GM19351 (cell line): ENCODE data around the gene RAD9A.

ENCODE experiments used
- ATAC-seq: cut with Tn5 transposase; IDR thresholded peaks from one replicate; pipeline ENCODE4 v1.9.1; 2021; ENCODE audit warnings: mild to moderate bottlenecking, moderate library complexity; ENCODE audit not compliant: unreplicated experiment

The RAD9A gene

DNA sequence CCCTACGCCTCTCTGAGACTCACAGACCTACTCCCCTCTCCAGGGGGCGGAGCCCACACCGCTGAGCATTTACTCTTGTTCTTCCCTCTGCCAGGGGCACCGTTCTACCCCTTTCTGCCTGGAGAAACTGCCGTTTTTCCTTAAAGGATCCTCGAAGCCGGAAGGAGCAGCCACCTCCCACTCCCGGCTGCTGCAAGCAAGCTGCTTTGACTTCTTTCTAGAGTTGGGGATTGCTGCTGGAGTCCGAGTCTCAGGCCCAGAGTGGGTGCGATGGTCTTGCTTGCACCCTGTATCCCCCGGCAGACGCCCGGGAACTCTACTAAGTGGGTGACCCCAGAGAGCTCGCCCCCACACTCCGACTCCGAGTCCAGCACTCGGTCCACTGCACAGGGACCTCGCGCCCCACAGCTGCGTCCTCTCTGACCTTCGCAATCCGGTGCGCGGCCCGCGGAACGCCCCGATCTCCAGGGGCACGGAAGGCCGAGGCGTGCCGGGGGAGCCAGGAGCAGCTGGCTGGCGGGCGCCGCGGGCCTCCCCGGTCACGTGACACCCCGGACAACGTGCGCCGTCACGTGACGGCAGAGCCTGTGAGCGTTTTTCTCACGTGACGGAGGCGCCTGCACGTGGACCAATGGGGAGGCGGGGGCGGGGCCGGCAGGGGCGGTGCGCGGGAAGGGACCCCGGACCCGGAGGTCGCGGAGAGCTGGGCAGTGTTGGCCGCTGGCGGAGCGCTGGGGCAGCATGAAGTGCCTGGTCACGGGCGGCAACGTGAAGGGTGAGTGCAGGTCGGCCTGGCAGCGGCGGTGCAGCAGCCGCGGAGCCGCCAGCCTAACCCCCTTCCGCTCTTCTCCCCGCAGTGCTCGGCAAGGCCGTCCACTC, at the start of gene RAD9A:
Gene RAD9A, plus strand, starts transcription at position 683 of the 879 bp plus-strand sequence. Its CDS starts 59 bp downstream, at position 742.
- peak; percentile 72 for ATAC-seq

DNA sequence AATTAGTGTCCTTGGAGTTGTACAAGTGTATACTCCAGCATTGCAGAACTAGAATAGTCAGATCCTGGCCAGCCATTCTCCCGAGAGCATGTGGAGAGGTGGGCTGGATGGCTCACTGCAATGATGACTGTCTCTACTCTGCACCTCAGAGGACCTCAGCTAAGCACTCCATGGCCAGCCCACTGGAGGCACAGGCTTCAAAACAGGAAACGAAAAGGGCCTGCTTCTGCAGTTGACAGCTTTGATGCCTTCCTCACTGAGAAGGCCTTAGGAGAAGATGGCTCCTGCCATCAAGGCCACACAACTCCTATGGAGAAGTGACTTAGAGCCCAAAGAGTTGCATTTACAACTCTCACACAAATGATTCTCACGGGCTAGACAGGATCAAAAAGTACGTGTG, 47.5 kb upstream of the RAD9A start:
- ATAC-seq: no peak

DNA sequence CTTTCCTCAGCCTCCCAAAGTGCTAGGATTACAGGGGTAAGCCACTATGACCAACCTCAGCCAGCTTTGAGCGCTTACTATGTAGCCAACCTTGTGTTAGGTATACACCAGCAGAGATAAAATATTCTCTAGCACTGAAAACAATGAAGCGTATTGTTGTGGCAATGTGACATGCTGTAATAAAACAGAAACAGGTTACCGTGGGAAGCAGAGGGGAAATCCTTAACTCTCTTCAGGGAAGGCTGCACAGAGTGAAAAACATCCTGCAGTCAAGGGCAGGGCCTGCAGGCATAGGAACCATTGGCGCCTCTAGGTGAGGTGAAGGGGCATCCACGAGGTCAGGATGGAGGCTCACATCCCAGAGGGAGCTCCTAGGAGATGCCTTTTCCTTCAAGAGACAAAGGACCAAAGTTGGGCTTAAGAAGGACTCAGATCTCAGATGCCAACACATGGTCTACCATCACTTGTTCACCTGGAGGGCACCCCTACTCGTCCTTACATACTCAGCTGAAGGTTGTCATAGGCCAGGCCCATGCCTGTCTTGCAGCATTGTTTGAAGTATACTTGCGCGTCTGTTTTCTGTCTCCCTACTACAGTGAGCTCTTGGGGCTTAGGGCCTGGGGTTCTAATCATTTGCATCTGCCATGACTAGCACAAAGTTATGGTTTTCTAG, 46.4 kb upstream of the RAD9A start:
- ATAC-seq: no peak

DNA sequence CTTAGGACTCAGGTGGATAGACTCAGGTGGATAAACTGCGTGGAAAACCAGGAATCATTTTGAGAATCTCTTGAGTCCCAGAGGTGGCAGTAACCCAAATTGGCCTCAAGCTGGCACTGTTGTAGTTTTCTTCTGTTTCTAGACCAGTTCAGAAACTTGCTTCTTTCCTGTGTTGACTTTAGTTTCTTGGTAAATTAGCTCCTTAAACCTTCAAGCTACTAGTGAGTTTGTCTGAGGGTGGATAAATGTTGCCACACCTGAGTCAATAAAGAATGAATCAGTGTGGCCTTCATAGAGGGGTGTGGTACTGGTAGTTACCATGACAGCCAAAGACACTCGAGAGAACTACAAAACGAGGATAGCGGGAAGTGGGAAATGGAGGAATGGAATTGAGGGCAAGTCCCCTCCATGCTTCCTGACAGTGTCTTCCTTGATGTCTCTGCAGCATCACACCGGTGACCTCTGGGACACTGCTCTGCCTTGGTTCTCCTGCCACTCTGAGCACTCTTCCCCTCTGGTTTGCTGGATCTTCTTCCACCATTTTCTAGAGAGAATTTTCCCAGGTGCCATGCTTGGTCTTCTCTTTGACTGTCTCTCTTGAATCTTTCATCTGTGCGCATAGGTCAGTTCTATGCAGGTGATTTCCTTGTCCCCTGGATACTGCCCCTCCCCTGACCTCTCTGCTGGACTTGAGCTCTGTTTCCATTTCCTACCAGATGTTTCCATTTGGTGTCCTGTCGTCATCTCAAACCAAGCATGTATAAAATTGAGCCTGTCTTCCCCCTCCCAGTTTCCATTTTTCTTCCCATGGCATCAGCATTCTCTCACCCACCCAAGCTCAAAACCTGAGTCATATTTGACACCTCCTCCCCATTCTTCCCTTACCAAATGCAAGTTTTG, 45.6 kb upstream of the RAD9A start:
- no peak for ATAC-seq

DNA sequence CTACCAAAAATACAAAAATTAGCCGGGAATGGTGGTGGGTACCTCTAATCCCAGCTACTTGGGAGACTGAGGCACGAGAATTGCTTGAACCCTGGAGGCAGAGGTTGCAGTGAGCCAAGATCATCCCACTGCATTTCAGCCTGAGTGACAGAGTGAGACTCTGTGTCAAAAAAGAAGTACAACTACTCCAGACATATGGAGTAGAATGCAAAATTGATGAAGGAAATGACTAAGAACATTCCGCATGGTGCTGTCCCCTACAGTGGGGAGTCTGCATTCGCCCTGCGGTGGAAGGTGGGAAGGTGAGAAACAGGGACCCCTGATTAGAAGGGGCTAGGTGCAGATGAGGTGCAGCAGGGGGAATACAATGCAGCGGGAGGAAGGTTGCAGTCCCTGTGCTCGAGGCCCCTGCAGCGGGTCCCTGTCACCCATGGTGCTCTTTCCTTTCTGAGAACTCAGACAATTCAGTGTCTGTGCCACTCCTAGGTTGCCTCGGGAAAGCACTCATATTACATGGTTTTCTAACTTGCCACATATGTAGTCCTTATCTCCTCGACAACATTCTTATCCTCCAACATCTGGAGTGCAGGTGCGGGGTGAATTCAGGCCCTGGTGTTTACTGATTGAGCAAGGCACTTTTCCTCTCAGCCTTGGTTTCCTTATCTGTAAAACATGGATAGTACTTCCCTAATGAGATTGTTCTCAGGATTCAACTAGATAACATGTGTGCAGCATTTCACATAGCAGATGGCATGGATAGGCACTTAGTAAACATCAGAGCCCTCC, 43.6 kb upstream of the RAD9A start:
- no peak for ATAC-seq

DNA sequence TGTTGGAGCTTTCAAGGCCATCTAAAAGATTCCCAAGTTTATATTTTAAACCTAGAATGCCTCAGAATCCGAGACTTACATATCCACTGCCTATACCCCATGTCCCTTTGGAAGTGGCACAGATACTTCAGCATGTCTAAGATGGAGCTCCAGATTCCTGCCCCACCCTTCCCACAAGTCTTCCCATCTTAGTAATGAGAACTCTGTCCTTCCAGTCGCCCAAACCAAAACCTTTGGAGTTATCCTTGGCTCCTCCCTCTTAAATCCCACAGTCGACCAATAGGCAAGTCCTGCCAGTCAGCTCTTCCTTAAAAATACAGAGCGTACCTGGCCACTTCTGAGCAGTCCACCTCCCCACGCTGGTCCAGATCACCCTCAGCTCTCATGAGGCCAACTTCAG, 42.8 kb upstream of the RAD9A start:
- ATAC-seq: no peak

DNA sequence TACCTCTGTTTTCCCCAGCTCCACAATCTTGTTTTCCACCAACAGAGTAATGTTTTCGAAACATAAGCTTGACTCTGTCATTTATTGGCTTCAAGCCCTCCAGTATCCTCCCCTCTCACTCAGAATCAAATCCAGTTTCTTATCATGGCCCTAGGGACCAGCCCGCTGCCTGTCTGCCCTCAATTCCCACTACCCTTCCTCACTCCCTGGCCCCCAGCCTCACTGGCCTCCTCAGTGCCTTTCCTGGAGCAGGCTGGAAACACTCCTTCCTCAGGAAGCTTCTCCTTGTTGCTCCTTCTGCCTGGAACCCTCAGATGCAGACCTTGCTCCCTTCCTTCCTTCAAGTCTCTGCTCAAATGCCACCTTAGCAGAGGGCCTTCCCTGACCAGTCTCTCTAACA, 42.3 kb upstream of the RAD9A start:
- ATAC-seq: no peak

DNA sequence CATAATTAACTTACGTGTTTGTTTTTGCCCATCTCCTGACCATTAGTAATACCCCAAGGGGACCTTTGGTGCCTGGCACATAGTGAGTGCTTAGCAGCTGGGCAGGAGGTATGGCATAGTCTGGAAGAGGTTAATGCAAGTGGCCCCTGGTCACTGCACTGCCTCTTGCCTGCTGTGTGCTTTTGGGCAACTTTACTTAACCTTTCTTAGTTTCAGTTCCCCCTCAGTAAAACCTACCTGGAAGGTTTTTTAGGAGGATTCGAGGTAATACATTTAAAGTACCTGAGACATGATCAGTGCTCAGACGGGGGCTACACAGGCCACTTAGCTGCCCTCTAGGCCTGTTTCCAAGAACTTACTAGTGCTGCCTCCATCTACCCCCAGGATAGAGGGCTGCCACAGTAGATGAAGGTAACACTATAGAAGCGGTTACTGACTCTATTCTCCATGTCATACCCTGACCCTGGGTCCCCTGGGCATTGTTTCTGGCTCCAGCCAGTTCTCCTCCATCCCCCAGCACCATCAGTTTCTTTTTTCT, 41.8 kb upstream of the RAD9A start:
- ATAC-seq: no peak

DNA sequence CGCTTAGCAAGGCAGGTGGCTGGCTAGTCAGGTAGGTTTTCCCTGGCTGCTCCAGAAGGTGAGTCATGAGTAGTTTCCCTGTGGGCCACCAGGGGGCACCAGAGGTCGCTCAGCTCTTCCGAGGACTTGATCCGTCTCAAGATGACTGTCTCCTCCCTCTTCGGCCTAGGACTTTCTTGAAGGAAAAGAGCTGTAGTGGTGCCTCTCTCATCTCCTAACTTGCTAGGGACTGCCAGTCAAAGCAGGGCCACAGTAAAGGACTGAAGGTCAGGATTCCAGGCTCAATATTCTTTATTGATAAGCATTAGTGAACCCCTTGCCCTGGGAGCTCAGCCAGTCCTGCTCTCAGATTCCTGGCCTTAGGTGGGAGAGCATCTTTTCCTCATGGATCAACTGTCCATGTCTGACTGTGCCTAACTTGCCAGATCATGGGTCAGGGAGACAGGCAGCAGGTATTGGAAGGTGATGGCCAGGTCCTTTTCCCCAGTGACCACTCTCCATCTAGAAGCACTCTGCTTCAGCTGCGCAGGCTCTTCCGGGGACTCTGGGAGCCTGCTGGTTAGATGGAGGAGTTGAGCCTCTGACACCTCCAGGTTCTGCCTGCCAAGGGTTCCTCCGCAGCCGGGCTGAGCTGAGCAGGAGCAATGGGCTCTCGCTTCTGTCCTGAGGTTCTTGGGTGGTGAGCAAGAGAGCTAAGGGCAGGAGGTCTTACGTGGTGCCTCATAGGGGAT, 40.3 kb upstream of the RAD9A start:
- no peak for ATAC-seq

DNA sequence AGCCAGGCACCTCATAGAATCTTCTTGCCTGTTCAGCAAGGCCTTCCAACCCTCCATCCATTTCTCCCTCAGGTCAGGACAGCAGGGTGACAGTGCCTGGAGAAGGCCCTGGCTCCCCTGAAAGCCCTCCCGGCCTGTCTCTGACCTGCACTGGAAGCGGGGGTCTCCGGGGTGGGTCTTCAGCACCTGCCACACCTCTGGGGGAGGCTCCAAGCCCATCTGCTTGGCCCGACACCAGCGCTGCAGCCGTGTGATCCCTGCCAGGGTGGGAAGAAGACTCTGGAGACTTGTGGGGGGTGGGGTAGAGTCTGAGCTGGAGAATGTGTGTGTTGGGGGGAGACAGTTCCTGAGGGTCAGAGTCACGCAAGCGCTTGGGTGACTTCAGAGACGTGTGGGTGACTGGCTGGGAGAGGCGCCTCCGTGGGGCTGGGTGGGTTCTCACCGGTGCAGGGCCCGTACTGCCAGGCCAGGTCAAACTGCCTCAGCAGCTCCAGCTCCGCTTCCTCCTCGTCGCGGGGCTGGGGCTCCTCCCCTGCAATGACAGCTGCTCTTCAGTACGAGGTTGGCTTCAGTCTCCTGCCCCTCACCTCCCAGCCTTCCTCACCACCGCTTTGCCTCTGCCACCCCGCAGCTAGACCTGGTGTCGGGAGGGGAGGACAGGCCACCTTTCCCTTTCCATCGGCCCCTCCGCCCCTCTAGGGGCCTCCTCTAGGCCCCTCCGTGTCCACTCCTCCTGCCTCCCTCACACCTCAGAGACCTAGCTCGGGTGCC, 39.1 kb upstream of the RAD9A start:
- ATAC-seq: peak; percentile 13

DNA sequence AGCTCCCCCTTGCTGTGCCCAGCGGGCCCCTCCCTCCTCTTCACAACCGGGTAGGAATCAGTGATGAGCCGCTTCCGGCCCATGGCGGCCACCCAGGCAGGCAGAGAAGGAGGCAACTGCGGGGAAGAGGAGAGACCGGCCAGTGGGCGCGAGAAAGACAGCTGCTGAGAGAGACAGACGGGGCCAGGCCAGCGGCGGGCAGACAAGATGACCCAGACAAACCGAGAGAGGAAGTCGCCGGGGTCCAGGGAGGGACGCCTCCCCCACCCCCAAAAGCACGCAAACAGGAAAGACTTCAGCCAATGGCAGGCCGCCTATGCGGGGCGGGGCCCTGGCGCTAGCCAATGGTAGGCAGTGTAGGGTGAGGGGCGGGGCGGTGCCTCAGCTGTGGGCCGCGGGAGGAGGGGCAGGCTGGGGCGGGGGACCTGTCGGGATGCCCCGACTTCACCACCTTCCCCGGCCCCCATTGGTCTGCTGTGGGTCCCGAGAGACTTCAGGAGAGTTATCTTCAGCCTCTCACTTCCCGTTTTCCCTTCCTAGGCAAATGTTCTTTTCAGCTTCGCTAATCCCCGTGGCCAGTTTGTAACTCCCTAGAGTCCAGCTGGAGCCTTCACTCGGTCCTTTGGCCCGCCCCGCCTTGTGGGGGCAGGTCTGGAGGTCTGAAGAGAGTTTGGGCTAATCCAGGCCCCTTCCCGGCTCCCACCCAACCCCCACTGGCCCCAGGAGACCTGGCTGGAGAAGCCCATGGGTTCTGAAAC, 38.3 kb upstream of the RAD9A start, which contains the start of gene POLD4:
Gene POLD4, minus strand, starts transcription at position 230 of the 758 bp plus-strand sequence. Its CDS starts 147 bp downstream, at position 83.
- ATAC-seq: peak; percentile 75

DNA sequence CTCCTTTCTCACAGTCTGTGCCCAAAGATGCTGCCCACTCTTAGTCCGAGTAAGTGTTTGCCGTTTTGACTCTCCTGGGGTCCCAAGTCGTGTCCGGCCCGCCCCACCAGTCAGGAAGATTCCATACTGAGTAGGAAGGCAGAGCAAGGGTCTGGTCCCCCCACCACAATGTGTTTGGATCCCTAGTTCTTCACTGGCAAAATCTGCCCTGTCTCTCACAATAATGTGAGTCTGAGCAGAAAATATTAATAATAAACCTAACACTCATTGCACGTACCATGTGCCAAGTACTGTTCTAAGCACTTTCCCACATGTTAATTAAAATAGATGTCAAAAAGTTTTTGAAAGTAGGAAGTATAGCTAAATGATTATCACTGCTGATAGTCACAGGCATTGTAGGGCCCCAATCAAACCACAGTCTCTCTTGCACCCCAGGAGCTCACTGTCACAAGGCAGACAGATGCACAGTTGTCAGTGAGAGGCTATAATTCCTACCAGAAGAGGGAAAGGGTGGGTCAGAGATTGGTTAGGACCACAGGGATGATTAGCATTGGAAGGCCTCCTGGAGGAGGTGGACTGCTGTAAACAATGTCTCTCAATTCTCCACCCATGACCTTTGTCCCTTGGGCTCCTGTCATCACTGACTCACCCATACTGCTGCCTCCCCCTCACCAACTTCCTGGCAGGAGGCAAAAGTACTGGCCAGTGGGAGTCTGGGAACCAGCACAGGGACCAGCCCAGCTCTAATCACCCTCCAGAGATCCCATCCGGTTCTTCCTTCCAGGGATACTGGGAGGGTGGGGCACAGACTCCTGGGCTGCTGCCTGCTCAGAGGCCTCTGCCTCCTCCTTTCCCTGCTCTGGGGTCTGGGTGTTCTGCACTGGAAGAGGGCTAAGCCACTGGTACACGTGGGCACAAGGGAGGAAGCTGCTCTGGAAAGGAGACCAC, 37.4 kb upstream of the RAD9A start:
- no peak for ATAC-seq

DNA sequence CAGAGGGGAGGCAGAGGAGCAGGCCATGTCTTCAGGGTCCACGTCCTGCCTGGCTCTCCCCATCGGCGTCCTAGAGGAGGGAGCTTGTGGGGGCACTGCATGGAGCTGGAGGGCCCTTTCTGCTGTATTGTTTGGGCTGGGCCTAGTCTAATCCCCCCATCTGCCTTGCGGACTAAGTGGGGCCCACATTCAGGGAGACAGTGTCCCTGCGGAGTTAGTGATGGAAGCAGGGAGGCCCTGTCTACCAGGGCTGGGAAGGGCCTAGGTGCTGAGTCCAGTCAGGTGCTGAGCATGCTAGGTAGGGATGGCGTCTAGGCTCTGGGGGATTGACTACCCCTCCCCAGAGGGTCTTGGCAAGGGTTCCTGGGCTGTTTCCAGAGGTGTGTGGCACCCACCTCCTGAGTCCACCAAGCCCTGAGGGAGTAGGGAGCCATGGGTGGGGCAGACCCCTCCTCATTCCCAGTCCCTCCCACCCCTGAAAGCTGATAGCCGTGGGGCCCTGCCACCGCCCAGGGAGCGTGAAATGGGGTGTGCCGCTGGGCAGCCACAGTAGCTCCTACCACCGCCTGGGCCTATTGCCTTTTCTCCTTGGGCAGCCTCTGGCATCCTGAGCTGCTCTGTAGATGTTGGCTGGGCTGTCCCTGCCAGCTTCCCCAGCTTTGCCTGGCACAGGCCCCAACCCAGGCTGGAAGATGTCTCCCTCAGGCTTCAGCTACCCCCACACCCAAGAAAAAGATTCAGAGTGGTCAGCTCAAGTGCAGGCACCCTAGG, 36.6 kb upstream of the RAD9A start:
- no peak for ATAC-seq

DNA sequence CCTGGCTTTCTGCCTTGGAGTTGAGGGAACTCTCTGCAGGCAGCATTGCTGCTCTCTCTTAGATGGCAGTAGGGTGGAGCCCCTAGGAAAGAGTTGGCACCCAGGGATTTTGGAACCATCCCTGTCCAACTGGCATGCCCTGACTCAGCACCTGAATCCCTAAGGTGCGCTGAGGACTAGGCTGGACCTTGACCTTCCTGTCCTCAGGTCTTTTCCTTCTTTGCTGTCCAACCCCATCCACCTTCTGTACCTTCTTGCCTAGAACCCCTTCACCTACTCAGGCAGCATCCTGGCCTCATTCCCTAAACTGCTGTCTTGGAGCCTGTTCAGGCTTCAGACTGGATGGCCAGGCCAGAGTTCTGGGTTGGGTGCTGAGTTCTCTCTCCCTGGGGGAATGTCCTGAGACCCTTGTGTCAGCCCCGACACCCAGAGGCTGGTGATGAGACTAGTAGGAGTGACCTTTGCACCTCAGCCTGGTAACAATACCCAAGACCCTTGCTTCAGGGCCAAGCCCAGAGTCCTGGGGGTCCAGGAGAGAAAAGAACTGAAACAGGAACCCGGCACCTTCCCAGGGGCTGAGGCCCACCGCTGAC, 35.9 kb upstream of the RAD9A start:
- ATAC-seq: no peak

DNA sequence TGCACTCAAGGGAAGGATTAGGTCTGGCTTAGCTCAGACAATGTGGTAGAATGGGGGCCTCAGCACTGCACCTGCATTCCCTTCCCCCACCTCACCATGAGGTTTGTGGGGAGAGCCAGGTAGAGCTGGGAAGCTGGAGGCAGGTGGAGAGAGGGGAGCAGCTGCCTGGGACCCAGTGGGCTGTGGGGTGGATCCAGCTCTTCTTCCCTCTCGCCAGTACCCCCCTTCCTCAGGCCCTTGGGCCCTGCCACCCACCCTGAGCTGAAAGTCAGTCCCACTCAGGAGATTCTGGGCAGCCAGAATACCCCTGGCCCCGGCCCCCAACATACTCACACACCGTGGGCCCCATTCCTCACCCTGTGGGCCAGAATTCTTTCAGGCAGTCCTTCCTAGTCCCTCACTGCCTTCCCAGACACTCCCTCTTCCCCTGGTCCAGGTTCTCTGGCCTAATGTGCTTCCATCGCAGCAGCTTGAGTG, 35.4 kb upstream of the RAD9A start:
- no peak for ATAC-seq
